ENCODE measurements around the gene PGAM1.

GRCh38 chr10:97396056-97396455 lies 29.9 kb upstream of the PGAM1 start:
- TF ChIP-seq, protein P1, sequence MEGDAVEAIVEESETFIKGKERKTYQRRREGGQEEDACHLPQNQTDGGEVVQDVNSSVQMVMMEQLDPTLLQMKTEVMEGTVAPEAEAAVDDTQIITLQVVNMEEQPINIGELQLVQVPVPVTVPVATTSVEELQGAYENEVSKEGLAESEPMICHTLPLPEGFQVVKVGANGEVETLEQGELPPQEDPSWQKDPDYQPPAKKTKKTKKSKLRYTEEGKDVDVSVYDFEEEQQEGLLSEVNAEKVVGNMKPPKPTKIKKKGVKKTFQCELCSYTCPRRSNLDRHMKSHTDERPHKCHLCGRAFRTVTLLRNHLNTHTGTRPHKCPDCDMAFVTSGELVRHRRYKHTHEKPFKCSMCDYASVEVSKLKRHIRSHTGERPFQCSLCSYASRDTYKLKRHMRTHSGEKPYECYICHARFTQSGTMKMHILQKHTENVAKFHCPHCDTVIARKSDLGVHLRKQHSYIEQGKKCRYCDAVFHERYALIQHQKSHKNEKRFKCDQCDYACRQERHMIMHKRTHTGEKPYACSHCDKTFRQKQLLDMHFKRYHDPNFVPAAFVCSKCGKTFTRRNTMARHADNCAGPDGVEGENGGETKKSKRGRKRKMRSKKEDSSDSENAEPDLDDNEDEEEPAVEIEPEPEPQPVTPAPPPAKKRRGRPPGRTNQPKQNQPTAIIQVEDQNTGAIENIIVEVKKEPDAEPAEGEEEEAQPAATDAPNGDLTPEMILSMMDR (conservative IDR thresholded peaks at IDR 0.05; ENCODE audit: low read length) = no peak
- no peak for TF ChIP-seq EZH2phosphoT487 (IDR thresholded peaks at IDR 0.05; ENCODE audit: borderline replicate concordance, low read depth, low read length)

Measured in OCI-LY7 (cell line).